Neural cell (in vitro differentiated cells): ENCODE results near the gene OGFOD3.

Experiments
- CTCF ChIP-seq: fragments of 450-650 bp; IDR thresholded peaks from 2 replicates; pipeline ENCODE4 v1.5.1; 2014; ENCODE audit warnings: antibody characterized with exemption, mild to moderate bottlenecking, moderate library complexity; ENCODE audit not compliant: poor library complexity, severe bottlenecking
- POLR2AphosphoS5 ChIP-seq: IDR thresholded peaks from 2 replicates; pipeline ENCODE4 v1.6.1; 2012
- TAF1 ChIP-seq: IDR thresholded peaks from 2 replicates; pipeline ENCODE4 v1.6.1; 2012; ENCODE audit warnings: low read depth

- TF ChIP-seq POLR2AphosphoS5 (no peak), TAF1 (no peak), CTCF (no peak)
These were observed 64.9 kb downstream of the OGFOD3 start for GRCh38 chr17:82353484-82353883.
